Left ventricle myocardium inferior (tissue), 1 donor: ENCODE data around the gene SLC26A1. TPM values are rescaled to one million over a fixed set of nuclear protein-coding genes. Genes with fewer than 3 reads are reported as not detected.

Experiments
- DNase-seq: peaks from one replicate; pipeline ENCODE4 v3.0.0-alpha.2; 2020
- H3K27ac ChIP-seq: fragments of 200-600 bp; replicated peaks from 2 replicates; pipeline ENCODE4 v1.8.0; 2021
- H3K27me3 ChIP-seq: fragments of 200-600 bp; 2 replicates; pipeline ENCODE4 v1.8.0; 2021; ENCODE audit warnings: low read depth
- H3K36me3 ChIP-seq: fragments of 200-600 bp; 2 replicates; pipeline ENCODE4 v1.8.0; 2021
- H3K4me1 ChIP-seq: fragments of 200-600 bp; 2 replicates; pipeline ENCODE4 v1.8.0; 2021
- H3K4me3 ChIP-seq: fragments of 200-600 bp; 2 replicates; pipeline ENCODE4 v1.8.0; 2021; ENCODE audit warnings: mild to moderate bottlenecking, moderate library complexity
- H3K9me3 ChIP-seq: fragments of 200-600 bp; replicated peaks from 2 replicates; pipeline ENCODE4 v1.8.0; 2021
- CTCF ChIP-seq: fragments of 200-600 bp; IDR thresholded peaks from 2 replicates; pipeline ENCODE4 v1.8.0; 2021; ENCODE audit warnings: antibody characterized with exemption, mild to moderate bottlenecking, borderline replicate concordance
- intact Hi-C: fragments of 100-400 bp; cut with micrococcal nuclease; formaldehyde crosslinking; loops from one replicate; pipeline ENCODE4 v1.11.0; 2022
- total RNA-seq: library from RNA; stranded (reverse); fragmentation: NEBNext Ultra II Directional; extraction: Animal tissue kit (Norgen Biotek cat#: 25700); gene quantifications from one replicate; pipeline ENCODE4 v1.2.1, GENCODE V29; 2021
- donor health status: DM: no; HTN: yes; CAD: no; lungs with severe emphysema.

Gene SLC26A1
- total RNA-seq, 1 donor from 2014 or later, result not detected

GRCh38 chr4:1040344-1041146, 47.3 kb upstream of the SLC26A1 start:
- intact Hi-C loops, result no loop called here
- DNase-seq, result no peak

GRCh38 chr4:1039493-1040343, 46.5 kb upstream of the SLC26A1 start:
- no peak for DNase-seq
- Histone ChIP-seq H3K27ac (no peak overlapping the region), H3K4me1 (peaks cover 23% of the 10 kb centered on the region), H3K4me3 (no peak overlapping the region), H3K27me3 (peaks cover 55% of the 10 kb centered on the region), H3K36me3 (no peaks in the 10 kb centered on the region), H3K9me3 (no peaks in the 10 kb centered on the region)
- intact Hi-C loops, result no loop called here
- TF ChIP-seq CTCF, result no peak

More at GRCh38 chr4:1040344-1041146, 47.3 kb upstream of the SLC26A1 start:
- TF ChIP-seq CTCF, result no peak
- Histone ChIP-seq H3K27me3 (peaks cover 60% of the 10 kb centered on the region), H3K4me3 (no peak overlapping the region), H3K4me1 (peaks cover 19% of the 10 kb centered on the region), H3K27ac (no peak overlapping the region), H3K36me3 (no peaks in the 10 kb centered on the region), H3K9me3 (no peaks in the 10 kb centered on the region)

- Histone ChIP-seq H3K4me1 (peaks cover 26% of the 10 kb centered on the region), H3K27me3 (peaks cover 53% of the 10 kb centered on the region), H3K36me3 (no peaks in the 10 kb centered on the region), H3K4me3 (no peak overlapping the region), H3K27ac (no peak overlapping the region), H3K9me3 (no peaks in the 10 kb centered on the region)
- intact Hi-C loops, result no loop called here
- TF ChIP-seq CTCF, result no peak
- DNase-seq, result no peak
Measured at GRCh38 chr4:1038948-1039492, 45.8 kb upstream of the SLC26A1 start.

- intact Hi-C loops, result no loop called here
- Histone ChIP-seq H3K27me3 (peaks cover 60% of the 10 kb centered on the region), H3K4me1 (peaks cover 20% of the 10 kb centered on the region), H3K27ac (no peak overlapping the region), H3K4me3 (no peak overlapping the region), H3K9me3 (no peaks in the 10 kb centered on the region), H3K36me3 (no peaks in the 10 kb centered on the region)
- no peak for DNase-seq
- TF ChIP-seq CTCF, result no peak
Measured at GRCh38 chr4:1036976-1037810, 44.0 kb upstream of the SLC26A1 start.

- no peak for TF ChIP-seq CTCF
- Histone ChIP-seq H3K36me3 (no peaks in the 10 kb centered on the region), H3K27me3 (peaks cover 61% of the 10 kb centered on the region), H3K4me3 (no peak overlapping the region), H3K4me1 (peaks cover 12% of the 10 kb centered on the region), H3K27ac (no peak overlapping the region), H3K9me3 (no peaks in the 10 kb centered on the region)
- DNase-seq, result no peak
- intact Hi-C loops, result no loop called here
Measured at GRCh38 chr4:1036095-1036494, 42.9 kb upstream of the SLC26A1 start.
